HepG2 (cell line): Measurements from ENCODE around the gene NEAT1. TPM values are rescaled to one million over a fixed set of nuclear protein-coding genes. Genes with fewer than 3 reads are reported as not detected.
A peak's percentile ranks its signal among the peaks of the same experiment; 100 is the strongest.

Experiments
- JDP2 ChIP-seq: sonication (generic); formaldehyde crosslinking; IDR thresholded peaks from 2 replicates; pipeline ENCODE4 v1.8.1; 2022; ENCODE audit warnings: missing genetic modification reagents, borderline replicate concordance
- LCORL ChIP-seq, 2 experiments: fragments of 450-650 bp in 1 of 2; sonication (generic) in 1 of 2; formaldehyde crosslinking in 1 of 2; IDR thresholded peaks; 2 replicates each; pipeline versions ENCODE4 v1.5.0 to v1.6.1; 2017 to 2020; ENCODE audit warnings: antibody characterized with exemption in 1 of 2, missing genetic modification reagents in 1 of 2
- MYC ChIP-seq: sonication (generic); formaldehyde crosslinking; IDR thresholded peaks from 2 replicates; pipeline ENCODE4 v1.9.0; 2021; ENCODE audit warnings: missing genetic modification reagents, borderline replicate concordance
- NFATC3 ChIP-seq: sonication (generic); formaldehyde crosslinking; IDR thresholded peaks from 2 replicates; pipeline ENCODE4 v1.5.1; 2020; ENCODE audit warnings: mild to moderate bottlenecking, missing genetic modification reagents
- NFE2L2 ChIP-seq: fragments of 150-350 bp; IDR thresholded peaks from 2 replicates; pipeline ENCODE4 v1.6.1; 2014; ENCODE audit warnings: low read length
- PRDM15 ChIP-seq: sonication (generic); formaldehyde crosslinking; IDR thresholded peaks from 2 replicates; pipeline ENCODE4 v1.4.0; 2020; ENCODE audit warnings: missing genetic modification reagents
- RELA ChIP-seq: sonication (generic); formaldehyde crosslinking; IDR thresholded peaks from 2 replicates; pipeline ENCODE4 v1.4.0; 2020; ENCODE audit warnings: missing genetic modification reagents
- SRSF1 ChIP-seq: fragments of 200-400 bp; formaldehyde crosslinking; optimal IDR thresholded peaks from 2 replicates; pipeline ENCODE3; 2017; ENCODE audit warnings: mild to moderate bottlenecking, low read depth, low read length, moderate library complexity
- TBX2 ChIP-seq: sonication (generic); formaldehyde crosslinking; IDR thresholded peaks from 2 replicates; pipeline ENCODE4 v1.5.0; 2020; ENCODE audit warnings: missing genetic modification reagents, mild to moderate bottlenecking, borderline replicate concordance
- U2AF1 ChIP-seq: fragments of 200-400 bp; formaldehyde crosslinking; optimal IDR thresholded peaks from 2 replicates; pipeline ENCODE3; 2017; ENCODE audit warnings: mild to moderate bottlenecking, low read depth, low read length
- ZEB1 ChIP-seq: IDR thresholded peaks from 2 replicates; pipeline ENCODE4 v1.6.1; 2012; ENCODE audit warnings: mild to moderate bottlenecking, low read depth, inconsistent platforms; ENCODE audit not compliant: insufficient replicate concordance
- ZMYM4 ChIP-seq: sonication (generic); formaldehyde crosslinking; IDR thresholded peaks from 2 replicates; pipeline ENCODE4 v1.8.1; 2023; ENCODE audit warnings: mild to moderate bottlenecking, missing genetic modification reagents
- ZNF264 ChIP-seq: sonication (generic); formaldehyde crosslinking; IDR thresholded peaks from 2 replicates; pipeline ENCODE4 v1.4.0; 2020; ENCODE audit warnings: missing genetic modification reagents
- ZNF510 ChIP-seq: sonication (generic); formaldehyde crosslinking; IDR thresholded peaks from 2 replicates; pipeline ENCODE4 v1.4.0; 2020; ENCODE audit warnings: low read depth, mild to moderate bottlenecking, missing genetic modification reagents
- ZNF550 ChIP-seq: sonication (generic); formaldehyde crosslinking; IDR thresholded peaks from 2 replicates; pipeline ENCODE4 v1.4.0; 2020; ENCODE audit warnings: mild to moderate bottlenecking, missing genetic modification reagents, borderline replicate concordance
- ZNF556 ChIP-seq: sonication (generic); formaldehyde crosslinking; IDR thresholded peaks from 2 replicates; pipeline ENCODE4 v1.4.0; 2020; ENCODE audit warnings: mild to moderate bottlenecking, missing genetic modification reagents, borderline replicate concordance
- ZNF747 ChIP-seq: sonication (generic); formaldehyde crosslinking; IDR thresholded peaks from 2 replicates; pipeline ENCODE4 v1.8.1; 2023; ENCODE audit warnings: missing genetic modification reagents, mild to moderate bottlenecking, borderline replicate concordance
- ZNF75D ChIP-seq: sonication (generic); formaldehyde crosslinking; IDR thresholded peaks from 2 replicates; pipeline ENCODE4 v1.8.1; 2023; ENCODE audit warnings: missing genetic modification reagents, mild to moderate bottlenecking, borderline replicate concordance
- ZNF772 ChIP-seq: sonication (generic); formaldehyde crosslinking; IDR thresholded peaks from 2 replicates; pipeline ENCODE4 v1.5.0; 2020; ENCODE audit warnings: mild to moderate bottlenecking, missing genetic modification reagents
- ZNF841 ChIP-seq: sonication (generic); formaldehyde crosslinking; IDR thresholded peaks from 2 replicates; pipeline ENCODE4 v1.8.1; 2023; ENCODE audit warnings: missing genetic modification reagents, borderline replicate concordance
- ZNF879 ChIP-seq: sonication (generic); formaldehyde crosslinking; IDR thresholded peaks from 2 replicates; pipeline ENCODE4 v1.8.1; 2023; ENCODE audit warnings: missing genetic modification reagents
- ZSCAN12 ChIP-seq: sonication (generic); formaldehyde crosslinking; IDR thresholded peaks from 2 replicates; pipeline ENCODE4 v1.9.0; 2021; ENCODE audit warnings: mild to moderate bottlenecking, missing genetic modification reagents
- ZSCAN25 ChIP-seq: sonication (generic); formaldehyde crosslinking; IDR thresholded peaks from 2 replicates; pipeline ENCODE4 v1.8.0; 2022; ENCODE audit warnings: mild to moderate bottlenecking, missing genetic modification reagents
- polyA plus RNA-seq, 8 experiments: library from polyadenylated mRNA; depleted of rRNA in 3 of 8; stranded (reverse) in 7 of 8; unstranded in 1 of 8; fragments of >200 nt; fragmentation: Illumina TruSeq in 4 of 8; extraction: Trizol in 4 of 8; gene quantifications; 2 replicates each; pipeline versions ENCODE4 v1.2.1 to v1.2.3, GENCODE V29; 2011 to 2016; ENCODE audit warnings: low read depth in 4 of 8, missing spikeins in 1 of 8, mixed read lengths in 1 of 8; ENCODE audit not compliant: insufficient read depth in 1 of 8
- total RNA-seq, 5 experiments: library from RNA; depleted of rRNA; stranded (reverse); fragments of >200 nt; fragmentation: Illumina TruSeq; extraction: Trizol; gene quantifications; 2 replicates each; pipeline ENCODE4 v1.2.3, GENCODE V29; 2016; ENCODE audit warnings: low read depth in 1 of 5
- TF ChIP-seq, protein P1 (sequence below): sonication (generic); formaldehyde crosslinking; IDR thresholded peaks from 2 replicates; pipeline ENCODE4 v1.5.1; 2020; ENCODE audit warnings: mild to moderate bottlenecking, missing genetic modification reagents, borderline replicate concordance
- TF ChIP-seq, protein P2 (sequence below): sonication (generic); formaldehyde crosslinking; IDR thresholded peaks from 2 replicates; pipeline ENCODE4 v1.4.0; 2020; ENCODE audit warnings: mild to moderate bottlenecking, missing genetic modification reagents

The NEAT1 gene
- total and polyA plus RNA-seq, 2 of the 13 experiments (the other 11 are each of a cell fraction or from before 2014, with no cell fraction given): 20.5 to 41.2 TPM

DNA sequence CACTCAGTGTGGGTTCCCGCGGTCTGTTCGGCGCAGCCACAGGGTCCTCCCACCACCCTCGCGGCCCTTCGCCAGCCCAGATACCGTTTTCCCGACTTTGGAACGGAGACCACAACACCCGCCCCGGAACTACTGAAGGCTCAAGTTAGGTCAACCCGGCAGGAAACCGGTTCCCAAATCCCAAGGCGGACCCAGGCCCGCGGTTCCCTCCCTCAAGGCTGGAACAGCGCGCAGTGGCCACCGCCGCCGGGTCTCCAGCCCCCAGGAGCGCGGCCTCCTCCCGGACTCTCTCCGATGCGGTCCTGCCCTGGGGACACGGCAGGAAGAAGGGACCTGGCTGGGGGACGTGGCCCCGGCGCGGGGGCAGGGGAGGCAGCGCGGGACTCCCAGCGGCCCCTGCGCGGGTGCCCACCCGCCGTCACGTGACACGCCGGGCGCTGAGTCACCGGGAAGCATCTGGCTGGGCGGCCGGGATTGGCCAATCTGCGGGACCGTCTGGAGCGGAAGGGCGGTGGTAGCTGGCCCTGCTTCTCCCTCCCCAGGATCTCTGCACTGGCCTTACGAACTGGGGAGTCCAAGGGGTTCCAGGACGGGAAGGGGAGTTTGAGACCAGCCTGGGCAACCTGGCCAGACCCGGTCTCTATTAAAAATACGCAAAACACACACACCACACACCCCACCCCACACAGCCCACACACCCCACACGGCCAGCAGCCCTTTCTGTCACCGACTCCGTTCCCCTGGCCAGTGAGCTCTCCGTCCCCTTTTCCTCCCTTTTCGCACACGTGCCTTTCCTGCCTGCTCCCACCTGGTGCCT, 54.8 kb downstream of the NEAT1 start (continued):
- TF ChIP-seq NFE2L2 (peak; percentile 36; the same call in 1 of the 2 replicates), ZNF879 (CRISPR knock-in tag) (no peak), TBX2 (peak; percentile 80), ZEB1 (no peak), ZNF75D (CRISPR knock-in tag) (no peak), LCORL (IDR thresholded peaks at IDR 0.05) (0 out of 2 replicates have a peak, but pooled peaks have one; percentile 17), LCORL (CRISPR knock-in tag; IDR thresholded peaks at IDR 0.05) (peak; percentile 41; the same call in 1 of the 2 replicates), NFATC3 (CRISPR knock-in tag) (no peak), ZNF510 (CRISPR knock-in tag) (no peak; the same call in 1 of the 2 replicates), JDP2 (CRISPR knock-in tag) (no peak; the same call in 1 of the 2 replicates), ZSCAN25 (CRISPR knock-in tag) (peak; percentile 36), ZNF550 (CRISPR knock-in tag) (no peak), ZNF747 (CRISPR knock-in tag) (peak; percentile 70; the same call in 1 of the 2 replicates), ZSCAN12 (CRISPR knock-in tag) (0 out of 2 replicates have a peak, but pooled peaks have one; percentile 54), U2AF1 (no peak), ZNF556 (0 out of 2 replicates have a peak, but pooled peaks have one; percentile 27), MYC (CRISPR knock-in tag) (peak; percentile 83), ZMYM4 (CRISPR knock-in tag) (peak; percentile 69; the same call in 1 of the 2 replicates), ZNF772 (CRISPR knock-in tag) (no peak; the same call in 1 of the 2 replicates), ZNF841 (CRISPR knock-in tag) (no peak), ZNF264 (CRISPR knock-in tag) (peak; percentile 8; the same call in 1 of the 2 replicates), SRSF1 (peak; percentile 59), PRDM15 (CRISPR knock-in tag) (0 out of 2 replicates have a peak, but pooled peaks have one; percentile 56), RELA (CRISPR knock-in tag) (peak; percentile 78; the same call in 1 of the 2 replicates)
- TF ChIP-seq, protein P1, sequence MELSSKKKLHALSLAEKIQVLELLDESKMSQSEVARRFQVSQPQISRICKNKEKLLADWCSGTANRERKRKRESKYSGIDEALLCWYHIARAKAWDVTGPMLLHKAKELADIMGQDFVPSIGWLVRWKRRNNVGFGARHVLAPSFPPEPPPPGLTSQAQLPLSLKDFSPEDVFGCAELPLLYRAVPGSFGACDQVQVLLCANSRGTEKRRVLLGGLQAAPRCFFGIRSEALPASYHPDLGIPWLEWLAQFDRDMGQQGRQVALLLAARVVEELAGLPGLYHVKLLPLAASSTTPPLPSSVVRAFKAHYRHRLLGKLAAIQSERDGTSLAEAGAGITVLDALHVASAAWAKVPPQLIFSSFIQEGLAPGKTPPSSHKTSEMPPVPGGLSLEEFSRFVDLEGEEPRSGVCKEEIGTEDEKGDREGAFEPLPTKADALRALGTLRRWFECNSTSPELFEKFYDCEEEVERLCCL: no peak; the same call in 1 of the 2 replicates
- TF ChIP-seq, protein P2, sequence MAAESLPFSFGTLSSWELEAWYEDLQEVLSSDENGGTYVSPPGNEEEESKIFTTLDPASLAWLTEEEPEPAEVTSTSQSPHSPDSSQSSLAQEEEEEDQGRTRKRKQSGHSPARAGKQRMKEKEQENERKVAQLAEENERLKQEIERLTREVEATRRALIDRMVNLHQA (CRISPR knock-in tag): no peak
